Measurements from ENCODE around the gene RSRP1.

Gene RSRP1

GRCh38 chr1:25217598-25218232 is 29.5 kb downstream of the RSRP1 start:
- DNase-seq: no peak

- no peak for DNase-seq
Observed at GRCh38 chr1:25217015-25217414, 30.2 kb downstream of the RSRP1 start.

GRCh38 chr1:25216123-25216522 is 31.1 kb downstream of the RSRP1 start:
- DNase-seq: no peak

GRCh38 chr1:25212725-25213124 is 34.5 kb downstream of the RSRP1 start:
- no peak for DNase-seq

- no peak for DNase-seq
Observed at GRCh38 chr1:25210728-25211127, 36.5 kb downstream of the RSRP1 start.

GRCh38 chr1:25209516-25209915 is 37.7 kb downstream of the RSRP1 start:
- DNase-seq: peak; percentile 37 to 77 (median 71)

- no peak for DNase-seq
Observed at GRCh38 chr1:25208561-25209222, 38.6 kb downstream of the RSRP1 start.

- no peak for DNase-seq
Observed at GRCh38 chr1:25208092-25208491, 39.2 kb downstream of the RSRP1 start.

- DNase-seq: no peak
Observed at GRCh38 chr1:25206201-25206600, 41.1 kb downstream of the RSRP1 start.

GRCh38 chr1:25205786-25206185 is 41.5 kb downstream of the RSRP1 start:
- DNase-seq: no peak

GRCh38 chr1:25204797-25205480 is 42.3 kb downstream of the RSRP1 start:
- peak; percentile 73 to 81 (median 78) for DNase-seq

GRCh38 chr1:25201006-25201405 is 46.2 kb downstream of the RSRP1 start:
- no peak for DNase-seq

GRCh38 chr1:25199819-25200620 is 47.2 kb downstream of the RSRP1 start:
- no peak for DNase-seq

- DNase-seq: no peak
Observed at GRCh38 chr1:25198663-25199252, 48.5 kb downstream of the RSRP1 start.

GRCh38 chr1:25197982-25198662 is 49.1 kb downstream of the RSRP1 start:
- peak in 1 of 3 donors; percentile 16 for DNase-seq

GRCh38 chr1:25197235-25197975 is 49.8 kb downstream of the RSRP1 start:
- DNase-seq: no peak

- no peak for DNase-seq
Observed at GRCh38 chr1:25196830-25197229, 50.4 kb downstream of the RSRP1 start.

- no peak for DNase-seq
Observed at GRCh38 chr1:25195835-25196234, 51.4 kb downstream of the RSRP1 start.

- DNase-seq: no peak
Observed at GRCh38 chr1:25194572-25195020, 52.7 kb downstream of the RSRP1 start.

- no peak for DNase-seq
Observed at GRCh38 chr1:25194054-25194453, 53.2 kb downstream of the RSRP1 start.

- DNase-seq: no peak
Observed at GRCh38 chr1:25193229-25193628, 54.0 kb downstream of the RSRP1 start.

All from suppressor macrophage treated with lipopolysaccharide for 1 hour (primary cell).